SK-N-SH treated with all-trans-retinoic acid at 6 μM for 48 hours (cell line): ENCODE measurements around the gene CTTNBP2NL.

ENCODE experiments used
- ATAC-seq: fragments of 200-7000 bp; cut with Tn5 transposase; 3 replicates; pipeline ENCODE4 v1.9.1; 2020; ENCODE audit warnings: mild to moderate bottlenecking, moderate library complexity
- ARNTL ChIP-seq: fragments of 450-650 bp; formaldehyde crosslinking; IDR thresholded peaks from 2 replicates; pipeline ENCODE4 v1.5.0; 2020; ENCODE audit warnings: low read depth, mild to moderate bottlenecking, moderate library complexity, borderline replicate concordance
- BACH2 ChIP-seq: fragments of 250-450 bp; sonication (Bioruptor Pico); IDR thresholded peaks from 2 replicates; pipeline ENCODE4 v1.9.0; 2021; ENCODE audit warnings: mild to moderate bottlenecking, borderline replicate concordance
- CREB5 ChIP-seq: fragments of 250-450 bp; sonication (Bioruptor Pico); IDR thresholded peaks from 2 replicates; pipeline ENCODE4 v1.5.1; 2020; ENCODE audit warnings: low read depth, mild to moderate bottlenecking, moderate library complexity
- CSDC2 ChIP-seq: fragments of 250-450 bp; sonication (Bioruptor Pico); IDR thresholded peaks from 2 replicates; pipeline ENCODE4 v1.5.0; 2020; ENCODE audit warnings: mild to moderate bottlenecking, moderate library complexity
- CSRNP3 ChIP-seq: fragments of 250-450 bp; sonication (Bioruptor Pico); IDR thresholded peaks from 2 replicates; pipeline ENCODE4 v1.5.1; 2021; ENCODE audit warnings: mild to moderate bottlenecking, moderate library complexity
- ESRRG ChIP-seq: fragments of 250-450 bp; sonication (Bioruptor Pico); IDR thresholded peaks from 2 replicates; pipeline ENCODE4 v1.6.1; 2021; ENCODE audit warnings: mild to moderate bottlenecking
- GLIS3 ChIP-seq: fragments of 250-450 bp; sonication (Bioruptor Pico); IDR thresholded peaks from 2 replicates; pipeline ENCODE4 v1.5.0; 2020; ENCODE audit warnings: mild to moderate bottlenecking, moderate library complexity
- ISL1 ChIP-seq: fragments of 250-450 bp; sonication (Bioruptor Pico); IDR thresholded peaks from 2 replicates; pipeline ENCODE4 v2.1.2; 2022; ENCODE audit warnings: mild to moderate bottlenecking, moderate library complexity
- OSR1 ChIP-seq: fragments of 250-450 bp; sonication (Bioruptor Pico); IDR thresholded peaks from 2 replicates; pipeline ENCODE4 v1.8.0; 2022; ENCODE audit warnings: moderate library complexity, mild to moderate bottlenecking, inconsistent platforms
- PPARA ChIP-seq: fragments of 250-450 bp; sonication (Bioruptor Pico); IDR thresholded peaks from 2 replicates; pipeline ENCODE4 v1.5.0; 2020; ENCODE audit warnings: mild to moderate bottlenecking, borderline replicate concordance
- RARB ChIP-seq: fragments of 250-450 bp; sonication (Bioruptor Pico); IDR thresholded peaks from 2 replicates; pipeline ENCODE4 v1.8.0; 2021; ENCODE audit warnings: mild to moderate bottlenecking, moderate library complexity
- SNAI2 ChIP-seq: fragments of 250-450 bp; sonication (Bioruptor Pico); IDR thresholded peaks from 2 replicates; pipeline ENCODE4 v1.5.0; 2020; ENCODE audit warnings: mild to moderate bottlenecking, moderate library complexity
- TCF4 ChIP-seq: fragments of 250-450 bp; sonication (Bioruptor Pico); IDR thresholded peaks from 2 replicates; pipeline ENCODE4 v1.8.0; 2021; ENCODE audit warnings: mild to moderate bottlenecking, moderate library complexity, borderline replicate concordance
- TOX ChIP-seq: fragments of 250-450 bp; sonication (Bioruptor Pico); IDR thresholded peaks from 2 replicates; pipeline ENCODE4 v1.8.0; 2021; ENCODE audit warnings: mild to moderate bottlenecking, moderate library complexity, borderline replicate concordance
- ZC3H10 ChIP-seq: fragments of 250-450 bp; sonication (Bioruptor Pico); IDR thresholded peaks from 2 replicates; pipeline ENCODE4 v1.5.1; 2021; ENCODE audit warnings: mild to moderate bottlenecking, moderate library complexity
- ZFP3 ChIP-seq: fragments of 250-450 bp; sonication (Bioruptor Pico); IDR thresholded peaks from 2 replicates; pipeline ENCODE4 v1.5.0; 2020; ENCODE audit warnings: mild to moderate bottlenecking, moderate library complexity
- ZNF565 ChIP-seq: fragments of 450-650 bp; formaldehyde crosslinking; conservative IDR thresholded peaks from 2 replicates; pipeline ENCODE4 v1.5.0; 2020; ENCODE audit warnings: low read depth, mild to moderate bottlenecking, moderate library complexity
- ZNF70 ChIP-seq: fragments of 450-650 bp; formaldehyde crosslinking; IDR thresholded peaks from 2 replicates; pipeline ENCODE4 v1.5.0; 2020; ENCODE audit warnings: mild to moderate bottlenecking, moderate library complexity
- ZNF8 ChIP-seq: fragments of 450-650 bp; formaldehyde crosslinking; IDR thresholded peaks from 2 replicates; pipeline ENCODE4 v1.5.0; 2020; ENCODE audit warnings: mild to moderate bottlenecking, moderate library complexity
- TF ChIP-seq, protein P1 (sequence below): fragments of 250-450 bp; sonication (Bioruptor Pico); IDR thresholded peaks from 2 replicates; pipeline ENCODE4 v1.8.0; 2020; ENCODE audit warnings: mild to moderate bottlenecking, moderate library complexity, borderline replicate concordance
- TF ChIP-seq, protein P2 (sequence below): fragments of 250-450 bp; sonication (Bioruptor Pico); IDR thresholded peaks from 2 replicates; pipeline ENCODE4 v1.8.0; 2021; ENCODE audit warnings: low read depth, mild to moderate bottlenecking, moderate library complexity, borderline replicate concordance
- TF ChIP-seq, protein P3 (sequence below): fragments of 250-450 bp; sonication (Bioruptor Pico); IDR thresholded peaks from 2 replicates; pipeline ENCODE4 v1.5.0; 2020; ENCODE audit warnings: mild to moderate bottlenecking, moderate library complexity

Gene CTTNBP2NL

DNA sequence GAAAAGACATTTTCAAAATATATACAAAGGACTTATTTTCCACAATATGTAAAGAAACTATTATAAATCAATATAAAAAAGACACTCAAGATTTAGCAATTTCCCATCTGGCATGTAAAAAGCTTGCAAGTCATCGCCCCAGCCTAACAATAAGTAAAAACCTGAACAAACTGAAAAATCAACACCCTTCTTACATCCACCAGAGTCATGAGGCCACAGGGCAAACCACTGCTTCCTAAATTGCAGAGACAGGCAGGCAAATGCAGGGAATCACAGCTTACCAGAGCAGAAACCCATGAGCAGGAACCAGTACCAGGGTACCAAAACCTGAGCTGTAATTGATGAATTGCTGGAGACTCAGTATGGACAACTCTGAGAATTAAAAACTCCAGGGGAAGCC, 96.1 kb downstream of the CTTNBP2NL start:
- TF ChIP-seq TCF4 (CRISPR knock-in tag) (no peak), ZNF8 (CRISPR knock-in tag) (no peak), ARNTL (CRISPR knock-in tag) (no peak), ZNF565 (CRISPR knock-in tag) (no peak), ESRRG (CRISPR knock-in tag) (no peak), RARB (no peak), ISL1 (no peak), SNAI2 (CRISPR knock-in tag) (no peak), ZNF70 (CRISPR knock-in tag) (no peak), ZC3H10 (no peak), TOX (CRISPR knock-in tag) (no peak), CSDC2 (CRISPR knock-in tag) (no peak)
- TF ChIP-seq, protein P1, sequence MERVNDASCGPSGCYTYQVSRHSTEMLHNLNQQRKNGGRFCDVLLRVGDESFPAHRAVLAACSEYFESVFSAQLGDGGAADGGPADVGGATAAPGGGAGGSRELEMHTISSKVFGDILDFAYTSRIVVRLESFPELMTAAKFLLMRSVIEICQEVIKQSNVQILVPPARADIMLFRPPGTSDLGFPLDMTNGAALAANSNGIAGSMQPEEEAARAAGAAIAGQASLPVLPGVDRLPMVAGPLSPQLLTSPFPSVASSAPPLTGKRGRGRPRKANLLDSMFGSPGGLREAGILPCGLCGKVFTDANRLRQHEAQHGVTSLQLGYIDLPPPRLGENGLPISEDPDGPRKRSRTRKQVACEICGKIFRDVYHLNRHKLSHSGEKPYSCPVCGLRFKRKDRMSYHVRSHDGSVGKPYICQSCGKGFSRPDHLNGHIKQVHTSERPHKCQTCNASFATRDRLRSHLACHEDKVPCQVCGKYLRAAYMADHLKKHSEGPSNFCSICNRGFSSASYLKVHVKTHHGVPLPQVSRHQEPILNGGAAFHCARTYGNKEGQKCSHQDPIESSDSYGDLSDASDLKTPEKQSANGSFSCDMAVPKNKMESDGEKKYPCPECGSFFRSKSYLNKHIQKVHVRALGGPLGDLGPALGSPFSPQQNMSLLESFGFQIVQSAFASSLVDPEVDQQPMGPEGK (CRISPR knock-in tag): no peak
- TF ChIP-seq, protein P2, sequence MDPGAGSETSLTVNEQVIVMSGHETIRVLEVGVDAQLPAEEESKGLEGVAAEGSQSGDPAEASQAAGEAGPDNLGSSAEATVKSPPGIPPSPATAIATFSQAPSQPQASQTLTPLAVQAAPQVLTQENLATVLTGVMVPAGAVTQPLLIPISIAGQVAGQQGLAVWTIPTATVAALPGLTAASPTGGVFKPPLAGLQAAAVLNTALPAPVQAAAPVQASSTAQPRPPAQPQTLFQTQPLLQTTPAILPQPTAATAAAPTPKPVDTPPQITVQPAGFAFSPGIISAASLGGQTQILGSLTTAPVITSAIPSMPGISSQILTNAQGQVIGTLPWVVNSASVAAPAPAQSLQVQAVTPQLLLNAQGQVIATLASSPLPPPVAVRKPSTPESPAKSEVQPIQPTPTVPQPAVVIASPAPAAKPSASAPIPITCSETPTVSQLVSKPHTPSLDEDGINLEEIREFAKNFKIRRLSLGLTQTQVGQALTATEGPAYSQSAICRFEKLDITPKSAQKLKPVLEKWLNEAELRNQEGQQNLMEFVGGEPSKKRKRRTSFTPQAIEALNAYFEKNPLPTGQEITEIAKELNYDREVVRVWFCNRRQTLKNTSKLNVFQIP (CRISPR knock-in tag): no peak
- TF ChIP-seq, all 23 proteins: peak for 0
- no peak for ATAC-seq

DNA sequence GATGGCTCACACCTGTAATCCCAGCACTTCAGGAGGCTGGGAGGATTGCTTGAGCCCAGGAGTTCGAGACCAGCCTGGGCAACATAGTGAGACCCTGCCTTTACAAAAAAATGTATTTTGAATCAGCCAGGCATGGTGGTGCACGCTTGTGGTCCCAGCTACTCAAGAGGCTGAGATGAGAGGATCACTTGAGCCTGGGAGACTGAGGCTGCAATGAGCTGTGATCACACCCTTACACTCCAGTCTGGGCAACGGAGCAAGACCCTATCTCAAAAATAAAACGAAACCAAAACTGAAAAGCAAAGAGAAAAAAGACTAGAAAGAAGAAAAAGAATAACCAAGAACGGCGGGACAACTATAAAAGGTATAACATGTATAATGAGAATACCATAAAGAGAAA, 97.3 kb downstream of the CTTNBP2NL start:
- TF ChIP-seq ZFP3 (CRISPR knock-in tag) (no peak), BACH2 (CRISPR knock-in tag) (no peak), GLIS3 (CRISPR knock-in tag) (no peak), PPARA (CRISPR knock-in tag) (no peak), ARNTL (CRISPR knock-in tag) (no peak), CSRNP3 (CRISPR knock-in tag) (no peak), CREB5 (no peak), SNAI2 (CRISPR knock-in tag) (no peak), ZNF70 (CRISPR knock-in tag) (no peak), ISL1 (no peak), ZNF8 (CRISPR knock-in tag) (no peak), TCF4 (CRISPR knock-in tag) (no peak), TOX (CRISPR knock-in tag) (no peak), OSR1 (no peak), RARB (no peak), ESRRG (CRISPR knock-in tag) (no peak)
- TF ChIP-seq, protein P2 (CRISPR knock-in tag): no peak
- TF ChIP-seq, protein P3, sequence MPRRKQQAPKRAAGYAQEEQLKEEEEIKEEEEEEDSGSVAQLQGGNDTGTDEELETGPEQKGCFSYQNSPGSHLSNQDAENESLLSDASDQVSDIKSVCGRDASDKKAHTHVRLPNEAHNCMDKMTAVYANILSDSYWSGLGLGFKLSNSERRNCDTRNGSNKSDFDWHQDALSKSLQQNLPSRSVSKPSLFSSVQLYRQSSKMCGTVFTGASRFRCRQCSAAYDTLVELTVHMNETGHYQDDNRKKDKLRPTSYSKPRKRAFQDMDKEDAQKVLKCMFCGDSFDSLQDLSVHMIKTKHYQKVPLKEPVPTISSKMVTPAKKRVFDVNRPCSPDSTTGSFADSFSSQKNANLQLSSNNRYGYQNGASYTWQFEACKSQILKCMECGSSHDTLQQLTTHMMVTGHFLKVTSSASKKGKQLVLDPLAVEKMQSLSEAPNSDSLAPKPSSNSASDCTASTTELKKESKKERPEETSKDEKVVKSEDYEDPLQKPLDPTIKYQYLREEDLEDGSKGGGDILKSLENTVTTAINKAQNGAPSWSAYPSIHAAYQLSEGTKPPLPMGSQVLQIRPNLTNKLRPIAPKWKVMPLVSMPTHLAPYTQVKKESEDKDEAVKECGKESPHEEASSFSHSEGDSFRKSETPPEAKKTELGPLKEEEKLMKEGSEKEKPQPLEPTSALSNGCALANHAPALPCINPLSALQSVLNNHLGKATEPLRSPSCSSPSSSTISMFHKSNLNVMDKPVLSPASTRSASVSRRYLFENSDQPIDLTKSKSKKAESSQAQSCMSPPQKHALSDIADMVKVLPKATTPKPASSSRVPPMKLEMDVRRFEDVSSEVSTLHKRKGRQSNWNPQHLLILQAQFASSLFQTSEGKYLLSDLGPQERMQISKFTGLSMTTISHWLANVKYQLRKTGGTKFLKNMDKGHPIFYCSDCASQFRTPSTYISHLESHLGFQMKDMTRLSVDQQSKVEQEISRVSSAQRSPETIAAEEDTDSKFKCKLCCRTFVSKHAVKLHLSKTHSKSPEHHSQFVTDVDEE (CRISPR knock-in tag): no peak
- TF ChIP-seq, protein P1 (CRISPR knock-in tag): no peak
- TF ChIP-seq, all 23 proteins: peak for 0
- no peak for ATAC-seq
